Measurements from ENCODE around the gene CHGA.
A peak's percentile ranks its signal among the peaks of the same experiment; 100 is the strongest.

The CHGA gene

GRCh38 chr14:92906420-92906819 lies 16.5 kb upstream of the CHGA start:
- DNase-seq, result no peak

- peak in 1 of 2 experiments; percentile 18 for DNase-seq
Measured at GRCh38 chr14:92906823-92907222, 16.1 kb upstream of the CHGA start.

- no peak for DNase-seq
Measured at GRCh38 chr14:92907316-92907911, 15.5 kb upstream of the CHGA start.

GRCh38 chr14:92914087-92914656 lies 8.8 kb upstream of the CHGA start:
- DNase-seq, result no peak

GRCh38 chr14:92916201-92916600 lies 6.7 kb upstream of the CHGA start:
- DNase-seq, result no peak

- DNase-seq, result peak; percentile 70 to 79
Measured at GRCh38 chr14:92917041-92917940, 5.7 kb upstream of the CHGA start.

GRCh38 chr14:92917956-92918355 lies 5.0 kb upstream of the CHGA start:
- no peak for DNase-seq

GRCh38 chr14:92920001-92920400 lies 2.9 kb upstream of the CHGA start:
- no peak for DNase-seq

- DNase-seq, result peak; percentile 64 to 91
Measured at GRCh38 chr14:92922155-92922735, 705 bp upstream of the CHGA start.

- DNase-seq, result peak in 1 of 2 experiments; percentile 26
Measured at GRCh38 chr14:92923744-92924103, 774 bp downstream of the CHGA start.

GRCh38 chr14:92924247-92924646 lies 1.3 kb downstream of the CHGA start:
- DNase-seq, result peak in 1 of 2 experiments; percentile 73

- DNase-seq, result no peak
Measured at GRCh38 chr14:92925446-92925845, 2.5 kb downstream of the CHGA start.

GRCh38 chr14:92926180-92926845 lies 3.4 kb downstream of the CHGA start:
- no peak for DNase-seq

- DNase-seq, result no peak
Measured at GRCh38 chr14:92926931-92927330, 4.0 kb downstream of the CHGA start.

GRCh38 chr14:92927349-92928257 lies 4.7 kb downstream of the CHGA start:
- no peak for DNase-seq

GRCh38 chr14:92928258-92928629 lies 5.3 kb downstream of the CHGA start:
- no peak for DNase-seq

- DNase-seq, result no peak
Measured at GRCh38 chr14:92928961-92929688, 6.2 kb downstream of the CHGA start.

GRCh38 chr14:92929689-92930608 lies 7.0 kb downstream of the CHGA start:
- no peak for DNase-seq

GRCh38 chr14:92930737-92931602 lies 8.0 kb downstream of the CHGA start:
- DNase-seq, result no peak

Measured in NCI-H2081 (cell line).